HL-60 (cell line): Measurements from ENCODE around the gene M1AP.

Source experiments
- DNase-seq, 2 experiments: peaks; one replicate each; pipeline ENCODE4 v3.0.0-alpha.2; 2010 to 2020; ENCODE audit warnings: low read depth in 1 of 2, low spot score in 1 of 2
- H3K27ac ChIP-seq: fragments of 250-450 bp; sonication (Bioruptor Pico); replicated peaks from 2 replicates; pipeline ENCODE4 v1.5.1; 2020; ENCODE audit warnings: mild to moderate bottlenecking, moderate library complexity
- H3K27me3 ChIP-seq: fragments of 250-450 bp; sonication (Bioruptor Pico); 2 replicates; pipeline ENCODE4 v1.5.1; 2021; ENCODE audit warnings: mild to moderate bottlenecking, moderate library complexity; ENCODE audit not compliant: insufficient read depth, poor library complexity, severe bottlenecking
- H3K4me3 ChIP-seq: replicated peaks from 2 replicates; pipeline ENCODE4 v1.5.1; 2011; ENCODE audit warnings: mild to moderate bottlenecking, control low read depth, low read length; ENCODE audit not compliant: insufficient read depth
- GABPA ChIP-seq: IDR thresholded peaks from 2 replicates; pipeline ENCODE4 v1.6.1; 2012; ENCODE audit warnings: low read depth
- POLR2AphosphoS5 ChIP-seq: IDR thresholded peaks from 2 replicates; pipeline ENCODE4 v1.6.1; 2012; ENCODE audit warnings: low read depth
- SPI1 ChIP-seq: IDR thresholded peaks from 2 replicates; pipeline ENCODE4 v1.6.1; 2012; ENCODE audit warnings: low read depth, mild to moderate bottlenecking, borderline replicate concordance
- TF ChIP-seq, protein P1 (sequence below): IDR thresholded peaks from one replicate; pipeline ENCODE4 v1.5.1; 2011; ENCODE audit warnings: low read length, control low read depth, inconsistent platforms; ENCODE audit not compliant: insufficient read depth
- TF ChIP-seq, protein P2 (sequence below): IDR thresholded peaks from 2 replicates; pipeline ENCODE4 v1.6.1; 2012; ENCODE audit warnings: low read depth; ENCODE audit not compliant: insufficient replicate concordance

The M1AP gene

GRCh38 chr2:74560591-74560990 is 87.5 kb downstream of the M1AP start:
- Histone ChIP-seq H3K4me3 (no peak overlapping the region), H3K27me3 (no peaks in the 10 kb centered on the region), H3K27ac (no peak overlapping the region)
- TF ChIP-seq, protein P1, sequence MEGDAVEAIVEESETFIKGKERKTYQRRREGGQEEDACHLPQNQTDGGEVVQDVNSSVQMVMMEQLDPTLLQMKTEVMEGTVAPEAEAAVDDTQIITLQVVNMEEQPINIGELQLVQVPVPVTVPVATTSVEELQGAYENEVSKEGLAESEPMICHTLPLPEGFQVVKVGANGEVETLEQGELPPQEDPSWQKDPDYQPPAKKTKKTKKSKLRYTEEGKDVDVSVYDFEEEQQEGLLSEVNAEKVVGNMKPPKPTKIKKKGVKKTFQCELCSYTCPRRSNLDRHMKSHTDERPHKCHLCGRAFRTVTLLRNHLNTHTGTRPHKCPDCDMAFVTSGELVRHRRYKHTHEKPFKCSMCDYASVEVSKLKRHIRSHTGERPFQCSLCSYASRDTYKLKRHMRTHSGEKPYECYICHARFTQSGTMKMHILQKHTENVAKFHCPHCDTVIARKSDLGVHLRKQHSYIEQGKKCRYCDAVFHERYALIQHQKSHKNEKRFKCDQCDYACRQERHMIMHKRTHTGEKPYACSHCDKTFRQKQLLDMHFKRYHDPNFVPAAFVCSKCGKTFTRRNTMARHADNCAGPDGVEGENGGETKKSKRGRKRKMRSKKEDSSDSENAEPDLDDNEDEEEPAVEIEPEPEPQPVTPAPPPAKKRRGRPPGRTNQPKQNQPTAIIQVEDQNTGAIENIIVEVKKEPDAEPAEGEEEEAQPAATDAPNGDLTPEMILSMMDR: no peak
- TF ChIP-seq GABPA (no peak), POLR2AphosphoS5 (no peak), SPI1 (no peak)
- TF ChIP-seq, protein P2, sequence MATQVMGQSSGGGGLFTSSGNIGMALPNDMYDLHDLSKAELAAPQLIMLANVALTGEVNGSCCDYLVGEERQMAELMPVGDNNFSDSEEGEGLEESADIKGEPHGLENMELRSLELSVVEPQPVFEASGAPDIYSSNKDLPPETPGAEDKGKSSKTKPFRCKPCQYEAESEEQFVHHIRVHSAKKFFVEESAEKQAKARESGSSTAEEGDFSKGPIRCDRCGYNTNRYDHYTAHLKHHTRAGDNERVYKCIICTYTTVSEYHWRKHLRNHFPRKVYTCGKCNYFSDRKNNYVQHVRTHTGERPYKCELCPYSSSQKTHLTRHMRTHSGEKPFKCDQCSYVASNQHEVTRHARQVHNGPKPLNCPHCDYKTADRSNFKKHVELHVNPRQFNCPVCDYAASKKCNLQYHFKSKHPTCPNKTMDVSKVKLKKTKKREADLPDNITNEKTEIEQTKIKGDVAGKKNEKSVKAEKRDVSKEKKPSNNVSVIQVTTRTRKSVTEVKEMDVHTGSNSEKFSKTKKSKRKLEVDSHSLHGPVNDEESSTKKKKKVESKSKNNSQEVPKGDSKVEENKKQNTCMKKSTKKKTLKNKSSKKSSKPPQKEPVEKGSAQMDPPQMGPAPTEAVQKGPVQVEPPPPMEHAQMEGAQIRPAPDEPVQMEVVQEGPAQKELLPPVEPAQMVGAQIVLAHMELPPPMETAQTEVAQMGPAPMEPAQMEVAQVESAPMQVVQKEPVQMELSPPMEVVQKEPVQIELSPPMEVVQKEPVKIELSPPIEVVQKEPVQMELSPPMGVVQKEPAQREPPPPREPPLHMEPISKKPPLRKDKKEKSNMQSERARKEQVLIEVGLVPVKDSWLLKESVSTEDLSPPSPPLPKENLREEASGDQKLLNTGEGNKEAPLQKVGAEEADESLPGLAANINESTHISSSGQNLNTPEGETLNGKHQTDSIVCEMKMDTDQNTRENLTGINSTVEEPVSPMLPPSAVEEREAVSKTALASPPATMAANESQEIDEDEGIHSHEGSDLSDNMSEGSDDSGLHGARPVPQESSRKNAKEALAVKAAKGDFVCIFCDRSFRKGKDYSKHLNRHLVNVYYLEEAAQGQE: no peak
- no peak for DNase-seq

DNA sequence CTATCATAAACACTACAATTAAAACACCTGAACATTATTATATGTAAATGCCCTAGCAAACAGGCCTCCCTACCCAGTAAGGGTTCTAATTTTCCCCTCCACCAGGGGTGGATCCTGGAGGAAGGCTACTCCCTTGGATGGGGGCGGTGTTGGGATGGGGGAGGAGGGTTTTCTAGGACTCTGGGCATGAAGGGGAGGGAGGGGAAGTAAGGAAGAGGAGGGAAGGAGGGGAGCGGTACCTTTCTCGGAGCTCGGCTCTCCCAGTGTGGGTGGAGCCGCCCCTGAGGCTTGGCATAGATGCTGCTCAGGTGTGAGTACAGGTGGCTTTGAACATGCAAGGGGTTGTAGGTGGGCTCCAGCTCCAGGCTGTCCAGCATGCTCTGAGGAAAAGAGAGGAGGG is 88.2 kb downstream of the M1AP start:
- Histone ChIP-seq H3K27me3 (no peaks in the 10 kb centered on the region), H3K27ac (no peak overlapping the region), H3K4me3 (no peak overlapping the region)
- no peak for TF ChIP-seq POLR2AphosphoS5
- no peak for TF ChIP-seq GABPA
- TF ChIP-seq SPI1: no peak
- TF ChIP-seq, protein P2: no peak
- TF ChIP-seq, protein P1: no peak
- no peak for DNase-seq

- H3K27me3 ChIP-seq: no peaks in the 10 kb centered on the region
- DNase-seq: peak in 1 of 2 experiments; percentile 46
- TF ChIP-seq, protein P2: no peak
- peak; percentile 23; the same call in 1 of the 2 replicates for TF ChIP-seq POLR2AphosphoS5
- H3K27ac ChIP-seq: peak overlapping the region; percentile 52
- H3K4me3 ChIP-seq: no peak overlapping the region
Observed at GRCh38 chr2:74558284-74559230, 89.6 kb downstream of the M1AP start.
